HG03460 (cell line): ENCODE results near the gene ZC3H14.

ENCODE experiments used
- ATAC-seq: cut with Tn5 transposase; IDR thresholded peaks from one replicate; pipeline ENCODE4 v1.9.1; 2021; ENCODE audit not compliant: unreplicated experiment

ZC3H14 gene

GRCh38 chr14:88605594-88605993 lies 42.8 kb downstream of the ZC3H14 start:
- no peak for ATAC-seq

GRCh38 chr14:88607829-88608228 lies 45.0 kb downstream of the ZC3H14 start:
- ATAC-seq: no peak

GRCh38 chr14:88611878-88612277 lies 49.0 kb downstream of the ZC3H14 start:
- ATAC-seq: no peak

GRCh38 chr14:88612981-88613380 lies 50.1 kb downstream of the ZC3H14 start:
- ATAC-seq: no peak

GRCh38 chr14:88613552-88614010 lies 50.7 kb downstream of the ZC3H14 start:
- ATAC-seq: no peak

- ATAC-seq: no peak
Observed at GRCh38 chr14:88614218-88614907, 51.5 kb downstream of the ZC3H14 start.

- no peak for ATAC-seq
Observed at GRCh38 chr14:88616697-88617096, 53.9 kb downstream of the ZC3H14 start.

- ATAC-seq: no peak
Observed at GRCh38 chr14:88617479-88617878, 54.6 kb downstream of the ZC3H14 start.

GRCh38 chr14:88618476-88618875 lies 55.6 kb downstream of the ZC3H14 start:
- ATAC-seq: no peak

- ATAC-seq: no peak
Observed at GRCh38 chr14:88621100-88621499, 58.3 kb downstream of the ZC3H14 start.

- ATAC-seq: no peak
Observed at GRCh38 chr14:88625671-88626070, 62.8 kb downstream of the ZC3H14 start.

- no peak for ATAC-seq
Observed at GRCh38 chr14:88628033-88628432, 65.2 kb downstream of the ZC3H14 start.

- ATAC-seq: no peak
Observed at GRCh38 chr14:88628462-88628861, 65.6 kb downstream of the ZC3H14 start.

GRCh38 chr14:88630565-88630964 lies 67.7 kb downstream of the ZC3H14 start:
- no peak for ATAC-seq

GRCh38 chr14:88631091-88631490 lies 68.3 kb downstream of the ZC3H14 start:
- no peak for ATAC-seq

- ATAC-seq: no peak
Observed at GRCh38 chr14:88632512-88632911, 69.7 kb downstream of the ZC3H14 start.

GRCh38 chr14:88639221-88639620 lies 76.4 kb downstream of the ZC3H14 start:
- ATAC-seq: no peak

GRCh38 chr14:88660056-88660455 lies 97.2 kb downstream of the ZC3H14 start:
- ATAC-seq: no peak

GRCh38 chr14:88667555-88668273 lies 104.9 kb downstream of the ZC3H14 start:
- ATAC-seq: peak; percentile 74

GRCh38 chr14:88668448-88669116 lies 105.7 kb downstream of the ZC3H14 start:
- peak; percentile 63 for ATAC-seq

- no peak for ATAC-seq
Observed at GRCh38 chr14:88669346-88669745, 106.5 kb downstream of the ZC3H14 start.
